Omental fat pad (tissue), 4 donors: Measurements from ENCODE around the gene MAMDC4. TPM values are rescaled to one million over a fixed set of nuclear protein-coding genes. Genes with fewer than 3 reads are reported as not detected.
"Not testable (repeated sequence)": the region's sequence is repeated elsewhere in the genome, so short reads cannot be mapped to it uniquely, and the experiment has no call there.

Source experiments
- ATAC-seq: fragments of 150-250 bp; one replicate; pipeline ENCODE4 v1.9.1; 2016; ENCODE audit warnings: mild to moderate bottlenecking, moderate library complexity; ENCODE audit not compliant: low FRiP score
- DNase-seq: peaks from one replicate; pipeline ENCODE4 v3.0.0-alpha.2; 2019; ENCODE audit warnings: low spot score
- CTCF ChIP-seq, 3 donors: fragments of 450-650 bp; IDR thresholded peaks; one replicate each; pipeline ENCODE4 v1.5.1; 2016 to 2017; ENCODE audit warnings: antibody characterized with exemption in 3 of 3, mild to moderate bottlenecking in 3 of 3, moderate library complexity in 2 of 3
- total RNA-seq, 4 donors: library from RNA; depleted of rRNA; stranded (reverse); fragments of >200 nt; gene quantifications; one replicate each; pipeline ENCODE4 v1.1.0, GENCODE V29; 2016

MAMDC4 gene
- total RNA-seq, result 1 to 10 TPM; 1.4 to 3.9 (median 1.7) TPM

GRCh38 chr9:136851941-136852663 lies at the start of gene MAMDC4:
Gene MAMDC4 (plus strand): TSS chr9:136852346. CDS start chr9:136852417, 71 bp downstream.
- no peak for DNase-seq
- no peak for TF ChIP-seq CTCF (IDR thresholded peaks at IDR 0.05)
- ATAC-seq, result no peak

GRCh38 chr9:136803009-136803550 lies 49.1 kb upstream of the MAMDC4 start:
- not testable (repeated sequence) for ATAC-seq, DNase-seq

GRCh38 chr9:136803551-136804508 lies 48.3 kb upstream of the MAMDC4 start:
- ATAC-seq, result no peak
- no peak for DNase-seq
- TF ChIP-seq CTCF (IDR thresholded peaks at IDR 0.05), result no peak

- DNase-seq (no peak), ATAC-seq (no peak)
- no peak for TF ChIP-seq CTCF (IDR thresholded peaks at IDR 0.05)
Measured at GRCh38 chr9:136804509-136805206, 47.5 kb upstream of the MAMDC4 start.

- peak; percentile 5 for DNase-seq
- no peak for ATAC-seq
- TF ChIP-seq CTCF (IDR thresholded peaks at IDR 0.05), result no peak
Measured at GRCh38 chr9:136805207-136805740, 46.9 kb upstream of the MAMDC4 start.

- ATAC-seq (no peak), DNase-seq (peak; percentile 13)
- TF ChIP-seq CTCF (IDR thresholded peaks at IDR 0.05), result no peak
Measured at GRCh38 chr9:136806067-136806466, 46.1 kb upstream of the MAMDC4 start.
